ENCODE measurements around the gene GRWD1.

- TF ChIP-seq, protein P1, sequence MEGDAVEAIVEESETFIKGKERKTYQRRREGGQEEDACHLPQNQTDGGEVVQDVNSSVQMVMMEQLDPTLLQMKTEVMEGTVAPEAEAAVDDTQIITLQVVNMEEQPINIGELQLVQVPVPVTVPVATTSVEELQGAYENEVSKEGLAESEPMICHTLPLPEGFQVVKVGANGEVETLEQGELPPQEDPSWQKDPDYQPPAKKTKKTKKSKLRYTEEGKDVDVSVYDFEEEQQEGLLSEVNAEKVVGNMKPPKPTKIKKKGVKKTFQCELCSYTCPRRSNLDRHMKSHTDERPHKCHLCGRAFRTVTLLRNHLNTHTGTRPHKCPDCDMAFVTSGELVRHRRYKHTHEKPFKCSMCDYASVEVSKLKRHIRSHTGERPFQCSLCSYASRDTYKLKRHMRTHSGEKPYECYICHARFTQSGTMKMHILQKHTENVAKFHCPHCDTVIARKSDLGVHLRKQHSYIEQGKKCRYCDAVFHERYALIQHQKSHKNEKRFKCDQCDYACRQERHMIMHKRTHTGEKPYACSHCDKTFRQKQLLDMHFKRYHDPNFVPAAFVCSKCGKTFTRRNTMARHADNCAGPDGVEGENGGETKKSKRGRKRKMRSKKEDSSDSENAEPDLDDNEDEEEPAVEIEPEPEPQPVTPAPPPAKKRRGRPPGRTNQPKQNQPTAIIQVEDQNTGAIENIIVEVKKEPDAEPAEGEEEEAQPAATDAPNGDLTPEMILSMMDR (IDR thresholded peaks at IDR 0.05 in 4 of 5, conservative IDR thresholded peaks at IDR 0.05 in 1 of 5) = no peak
- TF ChIP-seq POLR2A (IDR thresholded peaks at IDR 0.05) = no peak
Observed at GRCh38 chr19:48469934-48470680, 24.3 kb downstream of the GRWD1 start.

Data from gastrocnemius medialis (tissue), 4 donors.